Aorta (tissue), 5 donors: ENCODE measurements around the gene SLC10A7. TPM values are rescaled to one million over a fixed set of nuclear protein-coding genes. Genes with fewer than 3 reads are reported as not detected.
A peak's percentile ranks its signal among the peaks of the same experiment; 100 is the strongest.

Experiments
- ATAC-seq: fragments of 200-7000 bp; cut with Tn5 transposase; one replicate; pipeline ENCODE4 v1.9.1; 2022; ENCODE audit warnings: moderate library complexity; ENCODE audit not compliant: low FRiP score
- DNase-seq, 2 donors: peaks; one replicate each; pipeline ENCODE4 v3.0.0-alpha.2; 2020
- H3K27ac ChIP-seq, 2 donors: one replicate each; pipeline ENCODE4 v1.5.1; 2013; ENCODE audit warnings: low read length in 2 of 2, mild to moderate bottlenecking in 2 of 2, moderate library complexity in 2 of 2, control low read depth in 1 of 2, inconsistent platforms in 1 of 2, low read depth in 1 of 2
- H3K27me3 ChIP-seq, 2 donors: one replicate each; pipeline ENCODE4 v1.6.1; 2013; ENCODE audit warnings: control low read depth in 1 of 2, low read length in 1 of 2, mild to moderate bottlenecking in 1 of 2, moderate library complexity in 1 of 2; ENCODE audit not compliant: insufficient read depth in 2 of 2, control insufficient read depth in 1 of 2
- H3K36me3 ChIP-seq, 2 donors: one replicate each; pipeline ENCODE4 v1.6.1; 2013; ENCODE audit warnings: control low read depth in 1 of 2, low read length in 1 of 2, mild to moderate bottlenecking in 1 of 2; ENCODE audit not compliant: insufficient read depth in 2 of 2, control insufficient read depth in 1 of 2
- H3K4me1 ChIP-seq, 2 donors: one replicate each; pipeline ENCODE4 v1.6.1; 2013; ENCODE audit warnings: low read length in 2 of 2, control low read depth in 1 of 2, mild to moderate bottlenecking in 1 of 2, moderate library complexity in 1 of 2; ENCODE audit not compliant: insufficient read depth in 2 of 2, control insufficient read depth in 1 of 2
- H3K4me3 ChIP-seq, 2 donors: one replicate each; pipeline ENCODE4 v1.5.1; 2013; ENCODE audit warnings: low read length in 2 of 2, control low read depth in 1 of 2, mild to moderate bottlenecking in 1 of 2
- H3K9me3 ChIP-seq: one replicate; pipeline ENCODE4 v1.6.1; 2013; ENCODE audit warnings: mild to moderate bottlenecking, low read length; ENCODE audit not compliant: control insufficient read depth
- WGBS, 2 donors: extraction: QIAGEN DNeasy Blood & Tissue Kit; methylation state at CpG; one replicate each; pipeline ENCODE4 v1.1.7; 2013; 5-methylcytosine and 5-hydroxymethylcytosine counted together
- intact Hi-C, 2 donors: fragments of 100-400 bp; cut with DNase I; formaldehyde crosslinking; loops; one replicate each; pipeline versions ENCODE4 v1.14.2 to v1.15.0; 2022
- polyA plus RNA-seq, 2 donors: library from polyadenylated mRNA; stranded (reverse); fragments of 200-250 nt; gene quantifications; one replicate each; pipeline ENCODE4 v1.2.3, GENCODE V29; 2013
- total RNA-seq, 2 donors: library from RNA; stranded (reverse); fragmentation: NEBNext Ultra II Directional; extraction: Animal tissue kit (Norgen Biotek cat#: 25700); gene quantifications; one replicate each; pipeline ENCODE4 v1.2.1, GENCODE V29; 2021
- donor health status: healthy with polysubstance abuse.
- donor health status: Bipolar disorder and iron deficiency.
- donor health status: DM: no; HTN: no; CAD: no.
- donor health status: DM: no; HTN: no; CAD: no.
- donor health status: DM: yes; HTN: yes; CAD: no.

Gene SLC10A7
- total and polyA plus RNA-seq, 4 donors: 3.3 to 18.8 (median 10.3) TPM

DNA sequence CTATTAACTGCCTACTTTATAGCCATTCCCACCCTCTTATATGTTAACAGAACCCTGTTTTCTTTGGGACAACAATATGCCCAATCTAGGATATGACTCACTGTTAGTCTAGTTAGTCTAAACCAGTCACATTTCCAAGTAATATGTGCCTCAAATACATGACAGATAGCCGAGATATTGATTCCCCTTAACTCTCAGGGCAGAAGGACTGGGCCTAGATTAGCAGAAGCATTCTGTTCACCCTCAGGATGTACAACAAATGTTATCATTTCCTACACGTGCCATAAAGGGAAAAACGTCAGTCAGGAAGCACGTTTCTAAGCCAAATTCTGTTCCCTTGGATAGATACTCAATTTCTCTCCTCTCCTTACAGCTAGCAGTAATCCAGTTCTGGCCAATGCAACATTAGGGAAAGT lies 114.1 kb downstream of the SLC10A7 start:
- Histone ChIP-seq H3K27ac (no peak overlapping the region), H3K9me3 (no peaks in the 10 kb centered on the region), H3K27me3 (no peaks in the 10 kb centered on the region), H3K36me3 (no peaks in the 10 kb centered on the region), H3K4me1 (no peaks in the 10 kb centered on the region), H3K4me3 (no peak overlapping the region)
- ATAC-seq: peak; percentile 50
- 22 to 23% methylated on average over 4 of the region's 4 CpGs for WGBS, 2 donors
- intact Hi-C loops: no loop called here
- no peak for DNase-seq

GRCh38 chr4:146407257-146407656 lies 114.5 kb downstream of the SLC10A7 start:
- 50 to 56% methylated on average over 3 of the region's 3 CpGs for WGBS, 2 donors
- Histone ChIP-seq H3K27ac (no peak overlapping the region), H3K27me3 (no peaks in the 10 kb centered on the region), H3K4me3 (no peak overlapping the region), H3K4me1 (no peaks in the 10 kb centered on the region), H3K36me3 (no peaks in the 10 kb centered on the region), H3K9me3 (no peaks in the 10 kb centered on the region)
- DNase-seq (no peak), ATAC-seq (no peak)
- intact Hi-C loops: no loop called here

DNA sequence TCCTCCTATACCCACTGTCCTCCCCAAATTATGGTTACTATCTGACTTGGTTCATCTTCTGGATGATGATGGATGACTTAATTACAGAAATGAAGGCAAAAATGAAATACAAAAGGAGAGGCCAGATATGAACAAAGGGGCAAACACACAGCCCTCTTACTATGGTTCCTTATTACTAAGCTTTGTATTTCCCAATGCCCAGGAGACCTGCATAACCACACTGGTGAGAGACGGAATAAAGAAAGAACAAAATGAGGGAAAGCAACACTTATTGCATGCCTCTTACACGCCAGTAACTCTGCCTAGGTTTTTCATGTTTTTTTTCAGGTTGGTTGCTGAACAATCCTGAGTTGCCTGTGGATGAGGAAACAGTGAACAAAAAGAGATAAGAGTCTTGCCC lies 120.5 kb downstream of the SLC10A7 start:
- H3K9me3 ChIP-seq: no peaks in the 10 kb centered on the region
- no peak overlapping the region for H3K27ac ChIP-seq
- H3K36me3 ChIP-seq: no peaks in the 10 kb centered on the region
- no peak for DNase-seq
- no peak for ATAC-seq
- H3K27me3 ChIP-seq: no peaks in the 10 kb centered on the region
- WGBS, 2 donors: 86 to 91% methylated on average over 2 of the region's 2 CpGs
- H3K4me3 ChIP-seq: no peak overlapping the region
- intact Hi-C loops: no loop called here
- H3K4me1 ChIP-seq: no peaks in the 10 kb centered on the region

GRCh38 chr4:146398896-146399445 lies 122.8 kb downstream of the SLC10A7 start:
- 67 to 70% methylated on average over 6 of the region's 6 CpGs for WGBS, 2 donors
- Histone ChIP-seq H3K4me1 (no peaks in the 10 kb centered on the region), H3K4me3 (no peak overlapping the region), H3K9me3 (no peaks in the 10 kb centered on the region), H3K27ac (no peak overlapping the region), H3K27me3 (no peaks in the 10 kb centered on the region), H3K36me3 (no peaks in the 10 kb centered on the region)
- no peak for DNase-seq
- ATAC-seq: no peak
- intact Hi-C loops: no loop called here

DNA sequence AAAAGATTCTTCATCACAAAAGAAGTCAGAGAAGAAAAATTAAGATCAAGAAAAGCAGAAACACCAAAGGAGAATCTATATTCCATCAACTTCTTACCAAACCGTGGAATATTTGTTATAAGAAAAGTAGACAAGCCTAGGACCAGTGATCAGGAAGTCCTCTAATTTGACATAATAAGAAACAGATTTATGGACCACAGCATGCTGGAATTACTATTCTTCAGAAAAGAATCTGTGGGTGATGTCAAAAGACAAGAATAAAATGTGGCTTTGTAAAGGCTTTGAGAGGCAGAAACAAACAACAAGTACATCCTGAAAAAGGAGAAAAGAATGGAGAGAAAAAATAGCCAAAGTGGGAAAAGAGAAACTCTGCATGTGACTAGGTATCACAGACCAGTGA lies 123.3 kb downstream of the SLC10A7 start:
- no peak for ATAC-seq
- Histone ChIP-seq H3K27me3 (no peaks in the 10 kb centered on the region), H3K36me3 (no peaks in the 10 kb centered on the region), H3K27ac (no peak overlapping the region), H3K4me1 (no peaks in the 10 kb centered on the region), H3K9me3 (no peaks in the 10 kb centered on the region), H3K4me3 (no peak overlapping the region)
- WGBS, 2 donors: 77 to 78% methylated on average over 1 of the region's 1 CpG
- intact Hi-C loops: no loop called here
- DNase-seq: no peak

DNA sequence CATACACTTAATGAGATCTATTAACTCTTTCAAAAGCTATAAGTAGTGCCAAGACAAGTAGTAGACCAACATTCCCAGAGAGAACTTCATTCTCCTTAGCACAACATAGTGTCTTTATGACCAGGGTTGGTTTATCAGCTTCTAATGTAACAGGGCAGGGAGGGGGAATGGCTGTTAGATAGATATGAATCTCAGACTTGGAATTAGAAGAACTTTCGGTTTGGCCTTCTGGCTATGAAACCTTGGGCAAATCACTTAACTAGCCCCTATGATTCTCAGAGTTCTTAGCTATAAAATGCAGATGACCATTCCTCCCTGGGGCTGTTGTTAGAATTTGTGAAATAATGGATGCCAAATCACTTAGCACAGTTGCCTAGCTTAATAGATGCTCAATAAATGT lies 132.2 kb downstream of the SLC10A7 start:
- intact Hi-C loops: no loop called here
- 70 to 75% methylated on average over 1 of the region's 1 CpG for WGBS, 2 donors
- no peak for ATAC-seq

GRCh38 chr4:146382194-146382593 lies 139.5 kb downstream of the SLC10A7 start:
- Histone ChIP-seq H3K4me1 (no peaks in the 10 kb centered on the region), H3K9me3 (peaks cover 2% of the 10 kb centered on the region), H3K4me3 (no peak overlapping the region), H3K36me3 (no peaks in the 10 kb centered on the region), H3K27ac (no peak overlapping the region), H3K27me3 (no peaks in the 10 kb centered on the region)
- DNase-seq (no peak), ATAC-seq (no peak)
- WGBS, 2 donors: 66 to 72% methylated on average over 1 of the region's 1 CpG
- intact Hi-C loops: no loop called here

More for the DNA sequence above, 132.2 kb downstream of the SLC10A7 start:
- Histone ChIP-seq H3K9me3 (no peaks in the 10 kb centered on the region), H3K36me3 (no peaks in the 10 kb centered on the region), H3K27me3 (no peaks in the 10 kb centered on the region), H3K4me1 (no peaks in the 10 kb centered on the region), H3K4me3 (no peak overlapping the region), H3K27ac (no peak overlapping the region)
- DNase-seq: no peak

DNA sequence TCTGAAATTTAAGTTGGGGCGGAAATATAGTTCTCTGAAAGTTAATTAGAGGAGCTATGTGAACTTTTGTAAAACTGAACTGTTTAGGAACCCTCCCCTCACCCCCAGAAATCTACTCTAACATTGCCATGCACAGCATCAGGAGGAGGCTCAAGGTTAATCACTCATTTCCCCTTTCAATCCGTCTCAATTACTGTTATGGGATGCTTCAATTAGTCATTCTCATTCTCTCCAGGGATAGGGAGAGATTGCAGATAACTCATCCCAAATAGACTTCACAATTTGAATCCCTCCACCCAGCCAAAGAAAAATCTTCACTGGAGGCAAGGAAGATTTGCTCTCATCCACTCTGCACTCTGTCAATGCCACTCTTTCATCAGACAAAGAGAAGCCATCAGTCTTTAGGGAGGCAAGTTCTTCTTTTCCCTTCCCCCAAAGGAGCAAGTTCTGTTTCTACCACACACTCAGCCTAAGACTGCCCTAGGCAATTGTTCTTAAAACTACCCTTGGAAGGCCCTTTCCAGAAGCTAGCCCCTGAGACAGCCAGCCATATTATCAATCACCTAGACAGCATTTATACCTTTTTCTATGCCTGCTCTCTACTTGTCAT lies 140.4 kb downstream of the SLC10A7 start:
- DNase-seq: no peak
- intact Hi-C loops: no loop called here
- no peaks in the 10 kb centered on the region for H3K27me3 ChIP-seq
- WGBS, 2 donors: 76 to 92% methylated on average over 2 of the region's 2 CpGs
- H3K4me1 ChIP-seq: no peaks in the 10 kb centered on the region
- ATAC-seq: no peak
- peaks cover 3% of the 10 kb centered on the region for H3K9me3 ChIP-seq
- no peaks in the 10 kb centered on the region for H3K36me3 ChIP-seq
- no peak overlapping the region for H3K4me3 ChIP-seq
- H3K27ac ChIP-seq: no peak overlapping the region

GRCh38 chr4:146379744-146380143 lies 142.0 kb downstream of the SLC10A7 start:
- H3K4me1 ChIP-seq: no peaks in the 10 kb centered on the region
- no peak overlapping the region for H3K4me3 ChIP-seq
- no peaks in the 10 kb centered on the region for H3K36me3 ChIP-seq
- 91 to 100% methylated on average over 2 of the region's 2 CpGs for WGBS, 2 donors
- no peak overlapping the region for H3K27ac ChIP-seq
- H3K27me3 ChIP-seq: no peaks in the 10 kb centered on the region
- H3K9me3 ChIP-seq: peaks cover 3% of the 10 kb centered on the region
- intact Hi-C loops: no loop called here
- DNase-seq (no peak), ATAC-seq (no peak)
